Amniotic stem cell (primary cell): Measurements from ENCODE around the gene RIOK2.
"Not testable (repeated sequence)": the region's sequence is repeated elsewhere in the genome, so short reads cannot be mapped to it uniquely, and the experiment has no call there.

ENCODE experiments used
- DNase-seq: peaks from one replicate; lab custom pipeline; 2025; lab: John Stamatoyannopoulos, UW

The RIOK2 gene

GRCh38 chr5:97183100-97183929, at the start of gene RIOK2:
Gene RIOK2, minus strand, starts transcription at chr5:97183247. Its CDS starts 56 bp downstream, at chr5:97183191.
- peak; percentile 76 for DNase-seq

GRCh38 chr5:97231025-97231636, 48.1 kb upstream of the RIOK2 start:
- peak; percentile 86 for DNase-seq

GRCh38 chr5:97229688-97230285, 46.7 kb upstream of the RIOK2 start:
- no peak for DNase-seq

- DNase-seq, result no peak
Measured at GRCh38 chr5:97229196-97229595, 46.1 kb upstream of the RIOK2 start.

DNA sequence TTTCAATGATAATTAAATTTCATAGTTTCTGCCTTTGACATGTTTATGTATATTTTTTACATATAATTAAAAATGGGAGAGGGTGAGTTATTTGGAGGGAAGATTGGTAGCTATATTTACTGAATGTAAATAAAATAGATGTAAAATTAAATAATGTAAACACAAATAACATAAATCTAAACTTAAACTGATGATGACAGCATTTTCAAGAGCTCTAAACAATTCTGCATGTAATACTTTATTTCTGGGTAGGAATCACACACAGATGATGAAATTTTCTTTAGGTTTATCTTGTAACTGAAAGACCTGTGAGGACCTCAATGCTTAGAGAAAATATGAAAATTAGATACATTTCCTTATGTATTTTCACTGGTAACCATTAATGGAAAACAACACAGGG, 42.2 kb upstream of the RIOK2 start:
- DNase-seq, result no peak

DNA sequence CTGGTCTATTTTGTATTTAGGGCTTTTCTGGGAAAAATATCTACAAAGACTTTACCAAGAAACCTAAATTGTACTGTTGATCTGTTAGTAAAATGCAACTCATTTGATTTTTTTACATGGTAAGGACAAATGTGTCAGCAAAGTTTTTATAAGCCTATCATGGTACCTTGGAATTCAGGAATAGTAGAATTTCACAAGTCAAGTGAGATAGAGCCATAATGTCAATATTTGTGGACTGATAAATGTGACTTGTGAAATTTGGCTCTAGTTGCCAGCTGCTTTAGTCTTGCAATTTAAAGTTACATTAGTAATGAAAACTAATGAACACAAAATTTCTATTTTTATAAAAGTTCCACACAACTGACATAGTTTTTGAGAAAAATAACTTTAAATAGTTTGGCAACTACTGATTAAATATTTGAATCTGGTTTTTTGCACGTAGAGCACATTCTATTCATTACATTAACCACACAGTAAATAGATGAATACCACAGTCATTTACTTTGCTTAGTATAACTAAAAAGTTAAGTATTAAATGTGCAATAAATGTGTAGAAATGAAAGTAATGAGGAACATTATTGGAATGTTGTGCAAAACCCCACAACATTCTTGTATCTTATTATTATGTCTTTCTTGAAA, 41.2 kb upstream of the RIOK2 start:
- DNase-seq, result no peak

DNA sequence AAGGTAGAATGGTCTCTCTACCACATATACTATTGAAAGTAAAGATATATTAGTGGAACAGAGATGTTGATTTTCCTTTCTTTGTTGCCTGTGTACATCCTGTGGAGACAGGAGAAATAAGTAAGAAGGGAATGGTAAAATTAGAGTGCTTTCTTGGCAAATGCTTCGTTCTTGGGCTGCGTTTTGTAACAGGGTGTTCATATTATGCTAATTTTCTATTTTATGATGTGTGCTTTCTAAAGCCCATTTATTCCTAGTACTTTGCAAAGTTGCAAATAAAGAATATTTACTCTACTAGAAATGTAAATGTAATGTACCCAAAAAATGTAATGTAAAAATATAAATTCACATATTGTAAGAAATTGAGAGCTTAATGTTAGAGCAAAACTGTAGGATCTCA, 40.5 kb upstream of the RIOK2 start:
- DNase-seq, result no peak

DNA sequence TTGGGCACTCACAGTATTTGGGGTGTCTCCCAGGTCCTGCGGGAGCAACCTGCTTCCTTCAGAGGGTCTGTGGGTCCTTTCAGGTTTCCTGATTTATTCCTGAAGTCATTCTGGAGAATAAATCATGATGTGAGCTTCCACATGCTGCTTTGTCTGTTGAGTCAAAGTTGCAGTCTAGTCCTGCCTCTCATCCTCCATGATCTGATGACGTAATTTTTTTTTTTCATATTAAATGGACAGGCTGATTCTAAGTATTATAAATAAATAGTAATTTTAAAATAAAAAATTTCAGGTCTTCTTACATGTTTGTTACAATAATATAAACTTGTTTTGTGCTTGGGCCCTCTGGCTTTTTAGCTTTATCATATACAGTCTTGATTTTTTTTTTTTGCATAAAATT, 26.3 kb upstream of the RIOK2 start:
- DNase-seq, result no peak

DNA sequence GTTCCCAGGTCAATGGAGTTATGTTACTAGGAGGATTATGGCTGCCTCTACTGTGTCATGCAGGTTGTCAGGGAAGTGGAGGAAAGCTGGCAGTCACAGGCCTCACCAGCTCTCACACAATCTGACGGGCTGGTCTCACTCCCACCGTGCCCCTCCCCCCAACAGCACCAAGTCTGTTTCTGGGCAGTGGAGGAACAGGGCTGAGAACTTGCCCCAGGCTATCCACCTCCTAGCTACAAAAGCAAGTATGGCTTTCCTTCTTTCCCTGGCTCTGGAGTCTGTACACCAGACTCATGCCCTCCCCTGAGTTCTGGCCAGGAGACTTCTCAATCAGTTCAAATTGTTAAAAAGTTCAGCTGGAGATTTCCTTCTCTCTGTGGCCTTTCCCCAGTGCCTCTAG, 25.7 kb upstream of the RIOK2 start:
- DNase-seq, result no peak

DNA sequence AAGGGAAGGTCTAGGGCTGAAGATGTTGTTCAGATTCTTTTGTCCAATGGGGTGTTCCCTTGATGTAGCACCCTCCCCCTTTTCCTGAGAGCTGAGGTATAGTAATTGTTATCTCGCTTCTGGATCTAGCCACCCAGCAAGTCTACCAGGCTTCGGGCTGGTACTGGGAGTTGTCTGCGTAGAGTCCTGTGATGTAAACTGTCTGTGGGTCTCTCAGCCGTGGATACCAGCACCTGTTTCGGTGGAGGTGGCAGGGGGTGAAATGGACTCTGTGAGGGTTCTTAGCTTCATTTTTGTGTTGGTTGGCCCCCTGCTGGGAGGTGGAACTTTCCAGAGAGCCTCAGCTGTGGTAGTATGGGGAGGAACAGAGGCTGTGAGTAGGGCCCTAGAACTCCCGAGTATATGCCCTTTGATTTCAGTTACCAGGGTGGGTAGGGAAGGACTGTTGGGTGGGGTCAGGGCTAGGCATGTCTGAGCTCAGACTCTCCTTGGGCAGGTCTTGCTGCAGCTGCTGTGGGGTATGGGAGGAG, 25.2 kb upstream of the RIOK2 start:
- DNase-seq, result no peak

DNA sequence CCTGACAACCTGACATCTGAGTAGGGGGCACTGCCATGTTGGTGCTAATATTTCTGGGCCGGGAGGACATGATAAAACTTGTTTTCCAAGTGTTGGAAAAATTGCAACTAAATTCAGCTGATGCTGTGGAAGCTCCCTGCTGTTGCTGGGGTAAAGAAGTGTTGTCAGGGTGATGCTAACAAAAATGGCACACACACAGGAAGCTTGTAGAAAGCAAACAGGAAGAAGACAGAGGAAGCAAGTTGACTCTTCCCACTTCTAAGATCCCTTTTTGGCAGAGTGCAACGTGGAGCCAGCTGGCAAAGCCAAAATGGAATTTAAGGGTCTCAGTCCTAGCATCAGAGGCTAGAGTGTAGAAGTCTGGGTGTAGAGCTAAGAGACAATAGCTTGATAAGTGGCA, 11.3 kb upstream of the RIOK2 start:
- DNase-seq, result no peak

GRCh38 chr5:97193355-97193688, 10.3 kb upstream of the RIOK2 start:
- DNase-seq, result no peak

DNA sequence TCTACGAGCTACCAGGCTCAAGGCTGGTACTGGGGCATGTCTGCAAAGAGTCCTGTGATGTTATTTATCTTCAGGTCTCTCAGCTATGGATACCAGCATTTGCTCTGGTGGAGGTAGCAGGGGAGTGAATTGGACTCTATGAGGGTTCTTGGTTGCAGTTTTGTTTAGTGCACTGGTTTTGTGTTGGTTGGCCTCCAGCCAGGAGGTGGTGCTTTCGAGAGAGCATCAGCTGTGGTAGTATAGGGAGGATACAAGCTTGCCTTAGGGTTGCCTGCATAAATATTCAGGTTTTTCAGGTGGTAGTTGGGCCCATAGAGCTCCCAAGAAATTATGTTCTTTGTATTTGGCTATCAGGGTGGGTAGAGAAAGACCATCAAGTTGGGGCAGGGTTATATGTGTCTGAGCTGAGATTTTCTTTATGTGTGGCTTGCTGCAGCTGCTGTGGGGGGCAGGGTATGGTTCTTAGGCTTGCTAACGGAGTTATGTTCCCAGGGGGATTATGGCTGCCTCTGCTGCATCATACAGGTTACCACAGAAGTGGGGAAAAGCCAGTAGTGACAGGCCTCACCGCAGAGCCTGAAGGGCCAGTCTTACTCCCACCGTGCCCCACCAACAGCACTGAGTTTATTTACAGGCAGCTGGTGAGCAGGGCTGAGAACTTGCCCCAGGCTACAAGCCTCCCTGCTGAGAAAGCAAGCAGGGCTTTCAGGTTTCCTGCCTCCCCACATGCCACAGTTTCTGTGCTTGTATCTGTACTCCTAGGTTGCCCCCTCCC, 9.7 kb upstream of the RIOK2 start:
- no peak for DNase-seq

- no peak for DNase-seq
Measured at GRCh38 chr5:97191893-97192292, 8.8 kb upstream of the RIOK2 start.

DNA sequence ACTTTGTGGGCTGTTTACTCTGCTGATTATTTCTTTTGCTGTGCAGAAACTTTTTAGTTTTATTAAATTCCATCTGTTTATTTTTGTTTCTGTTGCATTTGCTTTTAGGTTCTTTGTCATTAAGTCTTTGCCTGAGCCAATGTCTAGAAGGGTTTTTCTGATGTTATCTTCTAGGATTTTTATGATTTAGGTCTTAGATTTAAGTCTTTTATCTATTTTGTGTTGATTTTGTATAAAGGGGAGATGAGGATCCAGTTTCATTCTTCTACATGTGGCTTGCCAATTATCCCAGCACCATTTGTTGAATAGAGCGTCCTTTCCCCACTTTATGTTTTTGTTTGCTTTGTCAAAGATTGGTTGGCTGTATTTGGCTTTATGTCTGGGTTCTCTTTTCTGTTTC, 6.5 kb upstream of the RIOK2 start:
- not testable (repeated sequence) for DNase-seq

GRCh38 chr5:97183930-97184213, 825 bp upstream of the RIOK2 start:
- DNase-seq, result no peak

DNA sequence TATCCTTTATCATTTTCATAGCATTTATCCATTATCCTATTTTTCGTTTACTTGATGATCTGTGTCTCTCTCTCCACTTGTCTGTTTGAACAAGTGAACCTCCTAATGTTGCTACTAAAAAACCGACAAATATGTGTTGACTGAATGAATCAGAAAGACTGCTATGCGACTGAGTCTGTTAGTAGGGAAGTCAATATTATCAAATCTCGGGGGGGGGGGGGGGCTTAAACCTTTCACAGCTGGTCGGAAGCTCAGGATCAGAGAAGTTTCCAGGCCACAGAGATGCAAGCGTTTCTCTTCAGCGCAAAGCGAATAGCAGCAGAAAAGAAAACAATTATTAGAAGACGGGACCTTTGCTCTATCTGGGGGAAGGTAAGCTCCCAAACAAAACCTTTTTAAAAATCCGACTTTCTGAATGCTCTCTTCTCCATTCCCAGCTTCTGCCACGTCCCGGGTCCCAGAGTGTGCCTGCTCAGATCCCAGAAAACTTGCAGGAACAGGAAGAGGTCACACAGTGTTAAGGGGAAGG, 412 bp downstream of the RIOK2 start:
- DNase-seq, result no peak

DNA sequence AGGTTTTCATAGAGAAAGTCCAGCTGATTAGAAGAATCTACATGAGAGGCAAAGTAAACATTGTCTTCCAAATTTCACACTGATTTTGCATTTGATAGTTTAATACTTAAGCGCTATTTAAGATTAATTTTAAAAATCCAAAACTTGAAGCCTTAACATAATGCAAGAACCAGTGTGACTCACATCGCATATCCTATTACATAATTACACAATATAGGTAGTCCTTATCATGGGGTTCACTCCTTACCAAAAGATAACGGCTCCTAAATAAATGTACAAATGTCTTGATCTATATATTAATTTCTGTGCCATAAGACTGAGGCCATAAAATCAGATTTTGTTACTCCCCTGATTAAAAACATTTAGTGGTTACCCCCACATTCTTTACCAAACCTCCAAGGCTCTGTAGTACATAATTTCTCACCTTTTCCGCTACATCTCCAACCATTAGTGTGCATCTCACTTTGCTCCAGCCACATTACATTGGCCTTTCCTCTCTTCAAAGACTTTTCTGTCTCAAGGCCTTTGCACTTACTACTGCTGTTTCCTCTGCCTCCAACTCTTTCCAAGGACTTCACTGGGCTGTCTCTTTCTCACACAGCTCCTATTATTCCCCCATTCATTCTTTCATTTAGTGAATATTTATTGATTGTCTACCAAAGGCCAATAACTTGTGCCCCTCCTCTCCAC, 1.0 kb downstream of the RIOK2 start:
- no peak for DNase-seq

DNA sequence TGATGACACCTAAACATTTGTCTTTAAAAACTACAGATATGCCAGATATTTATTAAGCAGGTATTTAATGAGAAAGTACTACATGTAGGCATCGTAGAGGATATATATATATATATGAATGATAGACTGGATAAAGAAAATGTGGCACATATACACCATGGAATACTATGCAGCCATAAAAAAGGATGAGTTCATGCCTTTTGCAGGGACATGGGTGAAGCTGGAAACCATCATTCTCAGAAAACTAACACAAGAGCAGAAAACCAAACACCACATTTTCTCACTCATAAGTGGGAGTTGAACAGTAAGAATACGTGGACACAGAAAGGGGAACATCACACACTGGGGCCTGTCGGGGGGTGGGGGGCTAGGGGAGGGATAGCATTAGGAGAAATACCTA, 3.6 kb downstream of the RIOK2 start:
- DNase-seq, result not testable (repeated sequence)

DNA sequence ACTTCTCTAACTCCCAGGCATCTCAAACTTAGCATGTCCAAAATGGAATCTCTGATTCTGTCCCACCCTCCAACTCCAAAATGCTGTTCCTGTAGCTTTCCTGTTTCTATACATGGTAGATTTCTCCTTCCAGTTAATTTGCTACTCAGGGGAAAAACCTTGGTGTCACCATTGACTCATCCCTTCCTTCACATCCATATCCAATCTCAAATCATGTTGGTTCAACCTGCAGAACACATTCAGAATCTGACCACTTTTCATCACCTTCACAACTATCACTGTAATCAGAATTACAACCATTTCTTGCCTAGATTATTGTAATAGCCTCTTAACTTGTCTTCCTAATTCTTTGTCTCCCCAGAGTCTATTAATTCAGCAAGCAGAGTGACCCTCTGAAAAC, 10.8 kb downstream of the RIOK2 start:
- DNase-seq, result no peak

GRCh38 chr5:97171703-97172102, 11.3 kb downstream of the RIOK2 start:
- no peak for DNase-seq
